HUES6 (cell line): ENCODE data around the gene SREBF2.
"Not testable (repeated sequence)": the region's sequence is repeated elsewhere in the genome, so short reads cannot be mapped to it uniquely, and the experiment has no call there.

Source experiments
- H3K27ac ChIP-seq: 2 replicates; pipeline ENCODE4 v1.7.0; 2013; ENCODE audit warnings: low read depth, mild to moderate bottlenecking, low read length, inconsistent platforms
- H3K27me3 ChIP-seq: 2 replicates; pipeline ENCODE4 v1.6.1; 2013; ENCODE audit warnings: low read length; ENCODE audit not compliant: control insufficient read depth, insufficient read depth
- H3K36me3 ChIP-seq: 2 replicates; pipeline ENCODE4 v1.6.1; 2013; ENCODE audit warnings: low read length; ENCODE audit not compliant: control insufficient read depth, insufficient read depth
- H3K4me1 ChIP-seq: 2 replicates; pipeline ENCODE4 v1.6.1; 2013; ENCODE audit warnings: low read length; ENCODE audit not compliant: control insufficient read depth, insufficient read depth
- H3K4me3 ChIP-seq: 2 replicates; pipeline ENCODE4 v1.5.1; 2013; ENCODE audit warnings: low read depth, low read length
- H3K9ac ChIP-seq: one replicate; pipeline ENCODE4 v1.6.1; 2013; ENCODE audit warnings: mild to moderate bottlenecking, low read length
- H3K9me3 ChIP-seq: 2 replicates; pipeline ENCODE4 v1.6.1; 2013; ENCODE audit warnings: low read depth, low read length; ENCODE audit not compliant: control insufficient read depth, insufficient read depth

The SREBF2 gene

GRCh38 chr22:41833369-41834004, 582 bp downstream of the SREBF2 start:
- Histone ChIP-seq H3K36me3 (peaks cover 26% of the 10 kb centered on the region), H3K27me3 (no peaks in the 10 kb centered on the region), H3K27ac (peak overlapping the region; percentile 86; the same call in 1 of the 2 replicates), H3K9ac (peak overlapping the region; percentile 92), H3K4me1 (peaks cover 12% of the 10 kb centered on the region), H3K4me3 (peak overlapping the region; percentile 83), H3K9me3 (no peaks in the 10 kb centered on the region)

- Histone ChIP-seq H3K4me1 (peaks cover 6% of the 10 kb centered on the region), H3K9me3 (no peaks in the 10 kb centered on the region), H3K27me3 (no peaks in the 10 kb centered on the region), H3K27ac (peak overlapping the region; percentile 86; the same call in 1 of the 2 replicates), H3K36me3 (peaks cover 34% of the 10 kb centered on the region), H3K4me3 (peak overlapping the region; percentile 83), H3K9ac (peak overlapping the region; percentile 92)
Observed at GRCh38 chr22:41834005-41834944, 1.4 kb downstream of the SREBF2 start.

GRCh38 chr22:41835462-41835861, 2.6 kb downstream of the SREBF2 start:
- not testable (repeated sequence) for H3K9ac ChIP-seq, H3K4me1 ChIP-seq, H3K27ac ChIP-seq, H3K9me3 ChIP-seq, H3K27me3 ChIP-seq, H3K4me3 ChIP-seq
- H3K36me3 ChIP-seq = peaks cover 43% of the 10 kb centered on the region

- Histone ChIP-seq H3K9ac (no peak overlapping the region), H3K4me1 (peaks cover 6% of the 10 kb centered on the region), H3K27me3 (no peaks in the 10 kb centered on the region), H3K9me3 (no peaks in the 10 kb centered on the region), H3K36me3 (peaks cover 53% of the 10 kb centered on the region), H3K27ac (no peak overlapping the region), H3K4me3 (no peak overlapping the region)
Observed at GRCh38 chr22:41836551-41836950, 3.6 kb downstream of the SREBF2 start.

- no peak overlapping the region for H3K4me3 ChIP-seq
- no peaks in the 10 kb centered on the region for H3K27me3 ChIP-seq
- H3K9ac ChIP-seq = no peak overlapping the region
- H3K9me3 ChIP-seq = no peaks in the 10 kb centered on the region
- H3K4me1 ChIP-seq = peaks cover 7% of the 10 kb centered on the region
- H3K27ac ChIP-seq = no peak overlapping the region
- peaks cover 71% of the 10 kb centered on the region for H3K36me3 ChIP-seq
Observed at GRCh38 chr22:41838842-41839618, 6.1 kb downstream of the SREBF2 start.

GRCh38 chr22:41840216-41840615, 7.3 kb downstream of the SREBF2 start:
- Histone ChIP-seq H3K27me3 (no peaks in the 10 kb centered on the region), H3K9ac (no peak overlapping the region), H3K36me3 (peaks cover 68% of the 10 kb centered on the region), H3K4me1 (peaks cover 13% of the 10 kb centered on the region), H3K27ac (no peak overlapping the region), H3K4me3 (no peak overlapping the region), H3K9me3 (no peaks in the 10 kb centered on the region)

GRCh38 chr22:41841085-41841712, 8.3 kb downstream of the SREBF2 start:
- Histone ChIP-seq H3K9ac (no peak overlapping the region), H3K4me1 (peaks cover 23% of the 10 kb centered on the region), H3K27me3 (no peaks in the 10 kb centered on the region), H3K27ac (no peak overlapping the region), H3K9me3 (no peaks in the 10 kb centered on the region), H3K4me3 (no peak overlapping the region), H3K36me3 (peaks cover 60% of the 10 kb centered on the region)

- H3K36me3 ChIP-seq = peaks cover 45% of the 10 kb centered on the region
- no peak overlapping the region for H3K4me3 ChIP-seq
- no peaks in the 10 kb centered on the region for H3K9me3 ChIP-seq
- peaks cover 36% of the 10 kb centered on the region for H3K4me1 ChIP-seq
- H3K27ac ChIP-seq = no peak overlapping the region
- no peaks in the 10 kb centered on the region for H3K27me3 ChIP-seq
- no peak overlapping the region for H3K9ac ChIP-seq
Observed at GRCh38 chr22:41842996-41843970, 10.4 kb downstream of the SREBF2 start.

GRCh38 chr22:41844036-41844435, 11.1 kb downstream of the SREBF2 start:
- Histone ChIP-seq H3K9me3 (no peaks in the 10 kb centered on the region), H3K27ac (no peak overlapping the region), H3K4me3 (no peak overlapping the region), H3K27me3 (no peaks in the 10 kb centered on the region), H3K4me1 (peaks cover 39% of the 10 kb centered on the region), H3K36me3 (peaks cover 39% of the 10 kb centered on the region), H3K9ac (no peak overlapping the region)

GRCh38 chr22:41844513-41844912, 11.6 kb downstream of the SREBF2 start:
- Histone ChIP-seq H3K27me3 (no peaks in the 10 kb centered on the region), H3K9ac (no peak overlapping the region), H3K36me3 (peaks cover 34% of the 10 kb centered on the region), H3K4me3 (no peak overlapping the region), H3K9me3 (no peaks in the 10 kb centered on the region), H3K27ac (no peak overlapping the region), H3K4me1 (peaks cover 39% of the 10 kb centered on the region)
